ENCODE results near the gene AQP1.

AQP1 gene

DNA sequence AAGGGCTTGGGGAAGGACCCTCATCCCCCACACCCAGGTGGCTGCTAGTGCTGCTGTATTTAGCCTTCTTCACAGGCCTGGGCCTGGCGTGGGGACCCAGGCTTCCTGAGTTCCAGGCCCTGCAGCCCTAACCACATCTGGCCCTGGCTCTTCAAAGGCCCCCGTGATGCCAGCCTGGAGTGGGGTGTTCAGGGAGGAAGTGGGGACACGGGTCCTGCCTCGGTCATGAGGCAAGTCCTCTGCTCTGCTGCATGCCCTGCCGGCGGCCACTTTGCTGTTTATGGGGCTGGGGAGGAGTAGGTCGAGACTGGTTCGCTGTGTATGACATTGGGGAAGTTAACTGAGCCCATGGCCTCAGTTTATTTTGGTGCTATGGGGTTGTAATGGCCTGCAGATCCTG, 8.5 kb upstream of the AQP1 start:
- DNase-seq (ENCODE audit: low spot score in 2 of 2): no peak
- H3K27ac Mint-ChIP-seq (ENCODE audit: low read depth): no peak overlapping the region
- H3K4me3 Mint-ChIP-seq: no peak overlapping the region

DNA sequence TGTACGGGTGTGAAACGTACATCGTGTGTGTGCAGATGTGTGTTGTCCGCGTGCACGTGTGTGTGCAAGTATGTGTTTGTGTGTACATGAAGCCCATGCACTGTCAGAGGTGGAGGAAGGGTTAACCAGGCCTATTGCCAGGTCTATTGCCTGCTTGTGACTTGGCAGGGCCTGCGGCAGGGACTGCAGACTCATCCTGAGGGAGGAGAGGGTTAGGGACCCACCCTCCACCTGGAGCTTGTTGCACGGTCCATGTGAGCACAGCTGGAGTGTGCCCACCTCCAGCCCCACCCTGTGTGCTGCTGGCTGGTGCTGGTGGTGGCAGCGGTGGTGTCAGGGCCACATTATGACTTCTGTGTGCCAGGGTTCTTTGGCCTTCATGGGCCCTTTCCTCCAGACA, 7.1 kb upstream of the AQP1 start:
- H3K27ac Mint-ChIP-seq (ENCODE audit: low read depth): no peak overlapping the region
- no peak for DNase-seq (ENCODE audit: low spot score in 2 of 2)
- no peak for ATAC-seq (replicated peaks; ENCODE audit: extremely low read depth, poor library complexity, severe bottlenecking)
- no peak overlapping the region for H3K4me3 Mint-ChIP-seq
- H3K36me3 Mint-ChIP-seq (ENCODE audit: insufficient read depth): no peaks in the 10 kb centered on the region
- H3K9me3 Mint-ChIP-seq: no peaks in the 10 kb centered on the region
- H3K4me1 Mint-ChIP-seq: no peaks in the 10 kb centered on the region
- no peaks in the 10 kb centered on the region for H3K27me3 Mint-ChIP-seq

More for the DNA sequence above, 8.5 kb upstream of the AQP1 start:
- Mint-ChIP-seq H3K9me3 (no peaks in the 10 kb centered on the region), H3K27me3 (no peaks in the 10 kb centered on the region), H3K4me1 (no peaks in the 10 kb centered on the region), H3K36me3 (ENCODE audit: insufficient read depth) (no peaks in the 10 kb centered on the region)
- no peak for ATAC-seq (replicated peaks; ENCODE audit: extremely low read depth, poor library complexity, severe bottlenecking)

DNA sequence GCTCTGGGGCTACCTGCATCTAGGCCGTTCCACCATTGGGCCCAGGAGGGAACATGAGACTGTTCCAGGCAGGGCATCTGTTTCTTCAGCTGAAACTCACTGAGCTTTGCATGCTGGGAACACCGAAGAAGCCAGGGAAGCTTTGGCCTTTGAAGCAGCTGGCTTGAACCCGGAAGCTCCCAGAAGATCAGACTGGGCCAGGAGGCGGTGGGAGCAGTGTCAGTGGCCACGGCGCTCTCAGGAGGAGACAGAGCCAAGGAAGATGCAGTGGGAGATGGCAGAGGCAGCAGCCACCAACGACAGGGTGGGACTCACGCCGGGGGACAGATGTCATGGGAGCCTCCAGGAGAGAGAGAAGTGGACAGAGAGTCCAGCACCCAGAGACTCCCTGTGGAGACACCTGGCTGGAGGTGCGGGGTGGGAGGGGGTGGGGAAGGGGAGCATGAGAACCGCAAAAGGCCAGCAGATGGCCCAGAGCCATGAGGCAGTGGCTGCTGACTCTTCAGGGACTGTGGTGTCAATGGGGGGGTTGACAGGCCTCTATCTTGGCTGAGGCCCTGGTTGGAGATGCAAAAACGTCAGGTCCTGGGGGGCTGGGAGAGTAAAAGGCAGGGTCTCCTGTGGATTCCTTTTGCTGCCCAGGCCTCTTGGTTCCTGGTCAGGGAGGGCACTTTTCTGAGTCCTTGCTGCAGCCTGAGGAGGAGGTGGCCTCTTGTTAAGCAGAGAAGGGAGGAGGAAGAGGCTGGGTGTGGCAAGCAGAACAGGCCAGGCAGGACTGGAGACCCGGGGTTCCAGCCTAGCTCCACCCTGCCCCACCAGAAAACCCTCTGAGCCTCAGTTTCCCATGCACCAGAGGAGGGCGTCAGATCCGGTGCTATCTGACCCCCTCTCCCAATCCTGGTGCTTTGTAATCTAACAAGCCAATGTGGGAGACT, 6.3 kb upstream of the AQP1 start:
- H3K4me1 Mint-ChIP-seq: no peaks in the 10 kb centered on the region
- H3K9me3 Mint-ChIP-seq: no peaks in the 10 kb centered on the region
- no peak for ATAC-seq (replicated peaks; ENCODE audit: extremely low read depth, poor library complexity, severe bottlenecking)
- H3K27me3 Mint-ChIP-seq: no peaks in the 10 kb centered on the region
- no peaks in the 10 kb centered on the region for H3K36me3 Mint-ChIP-seq (ENCODE audit: insufficient read depth)
- H3K27ac Mint-ChIP-seq (ENCODE audit: low read depth): no peak overlapping the region
- DNase-seq (ENCODE audit: low spot score in 2 of 2): no peak
- H3K4me3 Mint-ChIP-seq: no peak overlapping the region

DNA sequence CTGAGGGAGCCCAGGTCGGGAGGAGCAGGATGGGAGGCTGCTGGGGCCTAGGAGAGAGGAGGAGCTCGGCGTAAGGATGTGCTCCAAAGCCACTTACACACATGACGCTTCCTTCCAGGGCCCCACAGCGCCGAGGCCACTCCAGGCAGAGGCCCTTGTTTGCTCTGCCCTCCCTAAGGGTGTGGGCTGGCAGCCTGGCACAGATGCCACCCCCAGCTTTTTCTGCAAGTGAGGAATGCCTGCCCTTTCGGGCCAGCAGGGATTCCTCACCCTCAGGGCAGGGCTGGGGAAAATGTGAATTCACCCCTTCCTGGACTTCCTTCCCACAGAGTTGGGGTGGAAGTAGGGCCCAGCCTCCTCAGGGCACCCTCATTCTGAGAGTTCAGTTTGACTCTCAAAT, 5.6 kb upstream of the AQP1 start:
- no peaks in the 10 kb centered on the region for H3K9me3 Mint-ChIP-seq
- H3K4me3 Mint-ChIP-seq: no peak overlapping the region
- H3K36me3 Mint-ChIP-seq (ENCODE audit: insufficient read depth): no peaks in the 10 kb centered on the region
- no peak overlapping the region for H3K27ac Mint-ChIP-seq (ENCODE audit: low read depth)
- DNase-seq (ENCODE audit: low spot score in 2 of 2): no peak
- no peaks in the 10 kb centered on the region for H3K27me3 Mint-ChIP-seq
- no peak for ATAC-seq (replicated peaks; ENCODE audit: extremely low read depth, poor library complexity, severe bottlenecking)
- H3K4me1 Mint-ChIP-seq: no peaks in the 10 kb centered on the region

DNA sequence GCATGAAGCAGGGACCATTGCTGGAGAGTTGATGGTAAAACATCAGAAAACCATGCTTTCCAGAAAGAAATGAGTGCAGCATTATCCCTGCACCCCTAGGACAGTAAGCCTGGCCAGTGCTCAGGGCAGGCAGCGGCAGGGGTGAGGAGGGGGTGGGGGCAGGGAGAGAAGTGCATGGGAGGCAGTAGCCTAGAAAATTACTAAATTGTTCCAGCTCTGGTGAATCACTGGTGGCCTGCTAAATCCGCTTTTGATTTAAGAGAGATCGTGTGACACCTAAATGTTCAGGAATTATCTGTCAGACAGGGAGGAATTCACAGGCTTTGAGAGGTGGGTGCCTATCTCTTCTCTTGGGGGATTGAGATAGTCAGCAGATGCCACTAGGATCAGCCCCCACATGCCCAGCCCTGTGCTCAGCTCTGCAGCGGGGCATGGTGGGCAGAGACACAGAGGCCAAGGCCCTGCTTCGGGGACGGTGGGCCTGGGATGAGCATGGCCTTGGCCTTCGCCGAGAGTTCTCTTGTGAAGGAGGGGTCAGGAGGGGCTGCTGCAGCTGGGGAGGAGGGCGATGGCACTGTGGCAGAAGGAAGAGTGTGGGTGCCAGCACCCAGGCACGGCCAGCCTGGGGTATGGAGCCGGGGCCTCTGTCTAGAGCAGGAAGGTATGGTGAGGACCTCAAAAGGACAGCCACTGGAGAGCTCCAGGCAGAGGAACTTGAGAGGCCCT, 5.0 kb upstream of the AQP1 start:
- H3K4me1 Mint-ChIP-seq: no peaks in the 10 kb centered on the region
- no peak overlapping the region for H3K4me3 Mint-ChIP-seq
- no peaks in the 10 kb centered on the region for H3K9me3 Mint-ChIP-seq
- H3K36me3 Mint-ChIP-seq (ENCODE audit: insufficient read depth): no peaks in the 10 kb centered on the region
- no peak overlapping the region for H3K27ac Mint-ChIP-seq (ENCODE audit: low read depth)
- no peak for DNase-seq (ENCODE audit: low spot score in 2 of 2)
- H3K27me3 Mint-ChIP-seq: no peaks in the 10 kb centered on the region
- ATAC-seq (replicated peaks; ENCODE audit: extremely low read depth, poor library complexity, severe bottlenecking): no peak

DNA sequence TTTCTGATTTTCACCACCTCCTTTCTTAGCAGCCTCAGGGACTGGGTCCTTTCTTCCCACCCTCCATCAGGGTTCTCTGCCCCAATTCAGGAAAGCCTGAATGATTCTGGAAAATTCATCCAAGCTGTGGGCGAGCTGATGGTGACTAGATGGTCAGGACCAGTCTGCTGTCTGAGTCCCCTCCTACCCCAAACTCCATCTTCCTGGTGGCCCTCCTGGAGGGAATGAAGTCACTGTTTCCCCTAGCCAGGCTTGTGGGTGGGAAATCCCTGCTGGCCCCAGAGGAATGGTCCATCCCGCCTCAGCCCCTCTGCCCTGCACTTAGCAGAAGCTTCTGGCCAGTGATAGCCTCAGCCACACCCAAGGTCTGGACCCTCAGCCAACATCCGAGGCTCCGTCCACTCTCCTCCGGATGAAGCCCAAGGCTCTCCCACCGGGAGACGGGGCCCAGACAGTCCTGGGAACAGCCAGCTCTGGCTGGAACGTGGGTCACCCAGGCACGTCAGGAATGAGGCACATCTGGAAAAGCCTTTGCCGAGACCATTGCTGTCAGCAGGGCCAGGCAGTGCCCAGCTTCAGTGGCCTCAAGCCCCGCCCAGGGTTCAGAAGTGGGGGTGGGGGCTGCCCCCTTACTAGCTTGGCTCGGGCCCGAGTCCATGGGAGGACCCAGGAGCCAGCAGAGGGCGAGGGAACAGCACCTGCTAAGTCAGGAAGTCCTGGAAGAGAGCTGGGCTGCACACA, 4.0 kb upstream of the AQP1 start:
- no peaks in the 10 kb centered on the region for H3K9me3 Mint-ChIP-seq
- no peaks in the 10 kb centered on the region for H3K4me1 Mint-ChIP-seq
- H3K27me3 Mint-ChIP-seq: no peaks in the 10 kb centered on the region
- DNase-seq (ENCODE audit: low spot score in 2 of 2): no peak
- ATAC-seq (replicated peaks; ENCODE audit: extremely low read depth, poor library complexity, severe bottlenecking): no peak
- no peak overlapping the region for H3K4me3 Mint-ChIP-seq
- H3K36me3 Mint-ChIP-seq (ENCODE audit: insufficient read depth): no peaks in the 10 kb centered on the region
- H3K27ac Mint-ChIP-seq (ENCODE audit: low read depth): no peak overlapping the region

DNA sequence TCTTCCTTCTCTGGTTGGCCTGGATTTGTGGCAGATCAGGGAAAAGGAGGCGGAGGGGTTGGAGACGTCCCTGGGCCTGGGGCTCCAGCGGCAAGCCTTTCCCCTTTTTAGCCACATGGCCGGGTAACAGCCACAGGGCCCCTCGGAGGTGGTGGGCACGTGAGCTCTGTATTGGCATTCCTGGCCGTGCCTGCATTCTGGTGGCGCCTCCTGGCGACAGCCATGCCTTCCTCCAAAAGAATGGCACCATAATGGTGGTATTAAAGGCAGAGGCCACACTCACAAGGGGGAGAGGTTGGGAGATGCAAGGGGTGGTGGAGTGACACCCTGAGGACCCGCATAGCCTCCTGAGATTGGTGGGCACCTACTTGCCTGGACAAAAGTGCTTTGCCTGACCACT, 3.0 kb upstream of the AQP1 start:
- Mint-ChIP-seq H3K27ac (ENCODE audit: low read depth) (no peak overlapping the region), H3K4me1 (no peaks in the 10 kb centered on the region), H3K27me3 (no peaks in the 10 kb centered on the region), H3K36me3 (ENCODE audit: insufficient read depth) (no peaks in the 10 kb centered on the region), H3K9me3 (no peaks in the 10 kb centered on the region), H3K4me3 (no peak overlapping the region)
- no peak for DNase-seq (ENCODE audit: low spot score in 2 of 2)
- ATAC-seq (replicated peaks; ENCODE audit: extremely low read depth, poor library complexity, severe bottlenecking): no peak

DNA sequence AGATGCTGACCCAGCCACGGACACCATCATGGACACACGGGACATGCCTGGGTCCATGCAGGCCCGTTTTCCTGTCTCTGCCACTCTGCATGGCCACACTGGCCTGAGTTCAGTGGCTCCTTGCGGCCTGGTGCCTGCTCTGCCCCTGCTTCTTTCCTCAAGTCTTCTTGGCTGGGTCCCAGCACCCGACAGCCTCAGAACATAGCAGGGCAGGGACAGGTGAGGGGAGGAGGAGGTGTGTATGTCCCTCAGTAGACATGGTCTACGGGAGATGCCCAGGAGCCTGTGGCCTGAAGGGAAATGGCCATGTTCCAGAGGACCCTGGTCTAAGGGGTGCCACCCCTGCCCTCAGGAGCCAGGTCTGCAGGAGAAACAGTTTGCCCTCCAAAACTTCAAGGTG, 2.2 kb upstream of the AQP1 start:
- Mint-ChIP-seq H3K27me3 (no peaks in the 10 kb centered on the region), H3K4me1 (no peaks in the 10 kb centered on the region), H3K36me3 (ENCODE audit: insufficient read depth) (no peaks in the 10 kb centered on the region), H3K9me3 (no peaks in the 10 kb centered on the region), H3K27ac (ENCODE audit: low read depth) (no peak overlapping the region), H3K4me3 (no peak overlapping the region)
- DNase-seq (ENCODE audit: low spot score in 2 of 2): no peak
- ATAC-seq (replicated peaks; ENCODE audit: extremely low read depth, poor library complexity, severe bottlenecking): no peak

DNA sequence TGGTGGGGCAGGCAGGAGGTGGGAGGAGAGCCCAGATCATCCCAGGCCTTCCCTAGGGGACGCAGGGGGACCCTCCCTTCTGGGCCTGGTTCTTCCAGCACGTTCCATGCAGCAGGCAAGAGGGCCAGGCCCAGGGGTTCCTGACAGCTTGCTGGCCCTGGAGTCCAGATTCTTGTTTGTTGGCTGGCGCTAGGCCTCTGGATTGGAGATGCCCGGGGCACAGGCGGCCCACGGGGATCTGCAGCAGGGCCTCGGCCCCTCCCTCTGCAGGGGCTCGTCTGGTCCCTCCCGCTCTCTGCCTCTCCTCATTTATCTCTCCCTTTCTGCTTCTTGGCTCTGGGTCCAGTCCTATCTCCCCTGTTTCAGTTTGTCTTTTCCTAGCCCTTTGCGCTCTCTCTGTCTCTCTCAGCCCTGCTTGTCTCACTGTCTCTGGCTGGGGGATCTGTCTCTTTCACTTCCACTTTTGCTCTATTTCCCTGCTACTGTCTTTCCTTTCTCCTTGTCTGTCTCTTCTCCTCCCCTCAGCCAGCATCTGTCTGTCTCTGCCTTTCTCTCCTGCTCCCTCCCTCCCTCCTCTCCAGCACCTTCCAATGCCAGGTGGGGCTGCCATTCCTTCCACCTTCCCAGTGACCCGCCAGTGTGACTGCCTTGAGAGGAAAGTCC, 1.1 kb upstream of the AQP1 start:
- Mint-ChIP-seq H3K9me3 (no peaks in the 10 kb centered on the region), H3K36me3 (ENCODE audit: insufficient read depth) (no peaks in the 10 kb centered on the region), H3K4me3 (no peak overlapping the region), H3K27me3 (no peaks in the 10 kb centered on the region), H3K4me1 (no peaks in the 10 kb centered on the region), H3K27ac (ENCODE audit: low read depth) (no peak overlapping the region)
- ATAC-seq (replicated peaks; ENCODE audit: extremely low read depth, poor library complexity, severe bottlenecking) (no peak), DNase-seq (ENCODE audit: low spot score in 2 of 2) (no peak)

DNA sequence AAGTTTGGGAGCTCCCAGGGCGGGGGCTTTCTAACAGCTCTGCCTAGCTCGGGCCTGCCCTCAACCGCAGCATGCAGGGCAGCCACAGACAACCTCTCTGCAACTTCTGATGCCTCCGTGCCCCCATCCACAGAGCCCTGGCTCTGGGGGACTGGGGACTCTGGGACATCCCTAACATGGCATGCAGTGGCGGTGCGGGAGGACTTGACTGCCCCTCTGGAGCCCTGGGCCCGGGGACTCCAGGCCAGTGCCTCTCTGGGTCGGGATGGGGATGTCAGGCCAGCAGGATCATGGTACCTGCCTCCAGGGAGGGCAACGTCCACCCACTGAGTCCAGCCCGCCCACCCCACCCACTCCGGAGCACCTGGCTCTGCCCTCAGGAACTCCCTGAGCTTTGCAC, 520 bp upstream of the AQP1 start:
- no peak overlapping the region for H3K27ac Mint-ChIP-seq (ENCODE audit: low read depth)
- DNase-seq (ENCODE audit: low spot score in 2 of 2): no peak
- H3K36me3 Mint-ChIP-seq (ENCODE audit: insufficient read depth): no peaks in the 10 kb centered on the region
- H3K27me3 Mint-ChIP-seq: no peaks in the 10 kb centered on the region
- no peak for ATAC-seq (replicated peaks; ENCODE audit: extremely low read depth, poor library complexity, severe bottlenecking)
- H3K4me3 Mint-ChIP-seq: no peak overlapping the region
- no peaks in the 10 kb centered on the region for H3K4me1 Mint-ChIP-seq
- H3K9me3 Mint-ChIP-seq: no peaks in the 10 kb centered on the region

DNA sequence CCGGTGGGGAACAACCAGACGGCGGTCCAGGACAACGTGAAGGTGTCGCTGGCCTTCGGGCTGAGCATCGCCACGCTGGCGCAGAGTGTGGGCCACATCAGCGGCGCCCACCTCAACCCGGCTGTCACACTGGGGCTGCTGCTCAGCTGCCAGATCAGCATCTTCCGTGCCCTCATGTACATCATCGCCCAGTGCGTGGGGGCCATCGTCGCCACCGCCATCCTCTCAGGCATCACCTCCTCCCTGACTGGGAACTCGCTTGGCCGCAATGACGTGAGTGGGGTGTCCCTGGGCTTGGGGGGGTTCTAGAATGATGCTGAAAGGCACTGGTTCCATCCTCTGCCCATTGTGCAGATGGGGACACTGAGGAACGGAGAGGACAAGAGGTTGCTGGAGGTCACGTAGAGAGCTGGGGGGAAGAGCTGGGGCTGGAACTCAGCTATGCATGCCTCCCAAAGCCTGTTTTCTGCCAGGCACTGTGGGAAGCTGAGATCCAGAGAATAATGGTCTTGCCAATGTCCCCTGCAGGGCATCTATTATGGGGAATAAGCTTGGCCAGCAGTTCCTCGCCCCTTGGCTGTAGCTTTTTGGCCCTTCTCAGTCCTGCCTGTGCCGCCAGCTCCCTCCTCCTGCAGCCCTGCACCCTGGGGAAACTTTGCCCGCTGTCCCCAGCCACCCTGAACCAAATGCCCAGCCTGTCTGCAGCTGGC, 523 bp downstream of the AQP1 start:
- Mint-ChIP-seq H3K27ac (ENCODE audit: low read depth) (no peak overlapping the region), H3K9me3 (no peaks in the 10 kb centered on the region), H3K4me3 (no peak overlapping the region), H3K4me1 (no peaks in the 10 kb centered on the region), H3K27me3 (no peaks in the 10 kb centered on the region), H3K36me3 (ENCODE audit: insufficient read depth) (no peaks in the 10 kb centered on the region)
- ATAC-seq (replicated peaks; ENCODE audit: extremely low read depth, poor library complexity, severe bottlenecking): no peak
- no peak for DNase-seq (ENCODE audit: low spot score in 2 of 2)

DNA sequence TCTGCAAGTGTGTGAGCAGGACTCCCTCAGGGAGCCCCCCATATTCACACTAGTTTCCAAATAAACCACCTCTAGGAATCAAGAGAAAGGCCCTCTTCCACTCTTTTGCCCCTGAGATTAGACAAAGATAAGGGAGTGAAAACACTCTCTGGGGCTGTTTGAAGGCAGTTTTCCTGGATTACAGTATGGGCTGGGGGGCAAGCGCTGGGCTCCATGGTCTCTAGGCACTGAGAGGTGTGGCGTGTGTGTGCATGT, 1.0 kb downstream of the AQP1 start:
- DNase-seq (ENCODE audit: low spot score in 2 of 2) (no peak), ATAC-seq (replicated peaks; ENCODE audit: extremely low read depth, poor library complexity, severe bottlenecking) (no peak)
- Mint-ChIP-seq H3K27ac (ENCODE audit: low read depth) (no peak overlapping the region), H3K27me3 (no peaks in the 10 kb centered on the region), H3K4me3 (no peak overlapping the region), H3K4me1 (no peaks in the 10 kb centered on the region), H3K36me3 (ENCODE audit: insufficient read depth) (no peaks in the 10 kb centered on the region), H3K9me3 (no peaks in the 10 kb centered on the region)
